NCI-H446 treated with DMSO at 0.1 percent for 48 hours (cell line): ENCODE data around the gene ARHGEF28.

Experiments used
- DNase-seq: peaks from one replicate; lab custom pipeline; 2025; lab: John Stamatoyannopoulos, UW

ARHGEF28 gene

DNA sequence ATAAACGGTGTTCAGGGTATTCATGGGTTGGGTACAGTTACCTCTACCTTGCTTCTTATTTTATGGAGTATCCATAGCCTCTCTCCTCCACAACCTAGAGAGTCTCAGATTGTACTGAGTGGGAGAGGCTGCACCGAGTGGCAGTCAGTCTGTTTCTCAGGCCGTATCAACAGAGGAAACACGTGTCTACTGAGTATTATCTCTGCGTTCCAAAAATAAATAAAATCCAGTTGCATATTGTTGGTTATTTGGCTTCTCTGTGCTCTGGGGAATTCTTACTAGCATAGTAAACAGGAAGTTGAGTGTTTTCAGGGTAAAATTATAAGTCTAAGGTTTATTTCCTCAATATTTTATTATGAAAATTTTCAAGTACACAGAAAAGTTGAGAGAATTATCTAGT is 231.0 kb downstream of the ARHGEF28 start:
- no peak for DNase-seq

DNA sequence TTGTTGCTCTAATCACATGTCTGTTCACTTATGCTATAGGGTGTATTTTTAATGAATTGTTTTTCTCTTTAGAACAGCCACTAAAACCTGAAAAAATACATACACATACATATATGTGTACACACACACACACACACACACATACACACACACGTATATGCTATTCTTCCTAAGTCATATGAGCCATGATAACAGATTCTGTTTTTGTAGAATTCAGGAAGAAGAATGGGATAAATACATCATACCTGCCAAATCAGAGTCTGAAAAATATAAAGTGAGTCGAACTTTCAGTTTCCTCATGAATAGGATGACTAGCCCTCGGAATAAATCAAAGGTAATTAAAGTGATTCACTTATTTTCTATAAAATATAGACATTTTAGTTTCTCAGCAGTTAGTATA is 231.4 kb downstream of the ARHGEF28 start:
- no peak for DNase-seq

DNA sequence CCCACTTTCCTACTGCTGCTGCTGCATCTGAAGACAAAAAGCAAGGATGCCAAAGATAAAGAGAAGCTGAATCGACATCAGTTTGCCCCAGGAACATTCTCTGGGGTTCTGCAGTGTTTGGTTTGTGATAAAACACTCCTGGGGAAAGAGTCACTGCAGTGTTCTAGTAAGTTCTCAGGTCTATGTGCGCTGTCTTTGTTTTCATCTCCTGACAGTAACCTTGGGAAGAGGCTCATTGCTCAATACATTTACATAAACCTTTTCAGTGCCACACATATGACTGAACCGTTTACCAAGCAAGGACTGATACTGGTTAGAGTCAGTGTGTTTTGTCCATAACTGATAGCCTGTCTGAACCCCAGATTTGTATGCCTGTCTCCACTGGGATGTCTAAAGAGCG is 232.1 kb downstream of the ARHGEF28 start:
- DNase-seq = no peak

- DNase-seq = no peak
Measured at GRCh38 chr5:73858776-73859175, 232.8 kb downstream of the ARHGEF28 start.

DNA sequence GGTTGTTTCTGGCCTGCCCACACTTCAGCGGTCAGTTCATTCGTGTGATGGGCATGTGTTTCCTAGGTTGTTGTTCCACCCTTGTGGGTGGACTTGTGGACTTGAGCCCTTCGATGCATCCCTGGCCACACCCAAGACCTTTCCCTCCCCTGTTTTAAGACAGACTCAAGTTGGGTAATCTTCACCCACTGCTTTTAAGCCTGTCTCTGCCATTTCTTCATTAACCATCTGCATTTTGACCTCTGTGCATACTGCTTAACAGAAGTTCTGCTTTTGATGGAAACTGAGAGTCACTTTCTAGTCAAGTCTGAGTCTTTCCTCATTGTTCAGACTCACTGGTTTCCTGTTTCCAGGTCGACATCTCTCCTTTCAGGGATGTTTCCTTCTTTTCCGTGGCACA is 233.7 kb downstream of the ARHGEF28 start:
- no peak for DNase-seq

DNA sequence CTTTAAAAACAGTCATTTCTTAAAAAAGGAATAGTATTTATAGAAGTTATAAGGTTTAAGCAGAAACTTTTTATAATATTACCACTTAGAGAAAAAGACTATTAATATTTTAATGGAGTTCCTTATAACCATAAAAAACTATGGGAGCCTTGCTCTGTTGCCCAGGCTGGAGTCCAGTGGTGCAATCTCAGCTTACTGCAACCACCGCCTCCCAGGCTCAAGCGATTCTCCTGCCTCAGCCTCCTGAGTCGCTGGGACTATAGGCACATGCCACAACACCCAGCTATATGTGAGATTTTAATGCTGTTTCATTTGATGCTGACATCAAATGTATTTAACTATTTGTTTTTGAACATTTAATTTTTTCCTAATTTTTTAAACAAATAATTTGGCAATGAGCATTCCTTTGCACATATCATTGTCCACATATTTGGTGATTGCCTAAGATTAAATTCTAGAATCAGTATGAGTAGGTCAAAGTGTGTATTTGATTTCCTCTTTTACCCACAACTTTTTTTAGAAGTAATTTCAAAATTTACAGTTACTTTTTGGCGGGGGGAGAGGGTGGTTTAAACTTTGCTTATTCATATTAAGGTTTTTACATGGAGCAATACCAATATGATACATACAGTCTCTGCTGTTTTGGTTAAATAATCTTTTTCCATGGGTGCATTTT is 235.5 kb downstream of the ARHGEF28 start:
- DNase-seq = no peak

DNA sequence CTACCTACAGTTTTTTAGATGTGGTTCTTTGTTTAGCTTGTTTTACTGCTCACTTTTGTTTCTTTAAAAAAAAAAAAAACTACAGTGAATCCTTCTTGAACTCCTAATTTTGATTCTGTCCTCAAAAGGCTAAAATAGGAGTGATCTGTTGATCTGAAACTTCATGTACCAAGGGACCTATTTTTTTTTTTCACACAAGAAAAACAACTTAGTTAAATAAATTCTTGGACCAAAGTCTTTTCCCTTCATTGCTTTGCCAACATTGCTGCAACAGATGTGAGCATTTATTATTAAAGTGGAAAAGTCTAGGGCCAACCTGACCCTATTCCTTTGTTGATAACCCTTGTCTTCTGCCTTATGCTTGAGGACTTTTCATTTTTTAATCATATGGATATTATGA is 236.8 kb downstream of the ARHGEF28 start:
- no peak for DNase-seq

DNA sequence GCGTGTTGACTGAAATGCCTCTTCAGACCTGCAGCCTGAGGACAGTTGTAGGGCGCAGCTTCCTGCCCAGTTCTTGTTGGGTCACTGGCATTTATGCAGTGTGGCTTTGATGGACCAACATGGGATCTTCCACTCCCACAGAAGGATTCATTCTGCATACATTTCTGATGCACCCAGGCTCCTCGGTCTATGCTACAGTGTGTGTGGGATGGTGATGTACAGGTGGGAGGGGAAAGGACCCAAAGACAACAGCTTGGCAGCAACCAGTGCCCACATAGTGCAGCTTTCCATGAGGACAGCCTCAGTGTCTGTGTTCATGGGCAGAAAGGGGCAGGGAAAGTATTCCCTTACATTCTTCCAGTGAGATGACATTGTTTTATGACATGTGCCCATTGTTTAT is 237.9 kb downstream of the ARHGEF28 start:
- no peak for DNase-seq

DNA sequence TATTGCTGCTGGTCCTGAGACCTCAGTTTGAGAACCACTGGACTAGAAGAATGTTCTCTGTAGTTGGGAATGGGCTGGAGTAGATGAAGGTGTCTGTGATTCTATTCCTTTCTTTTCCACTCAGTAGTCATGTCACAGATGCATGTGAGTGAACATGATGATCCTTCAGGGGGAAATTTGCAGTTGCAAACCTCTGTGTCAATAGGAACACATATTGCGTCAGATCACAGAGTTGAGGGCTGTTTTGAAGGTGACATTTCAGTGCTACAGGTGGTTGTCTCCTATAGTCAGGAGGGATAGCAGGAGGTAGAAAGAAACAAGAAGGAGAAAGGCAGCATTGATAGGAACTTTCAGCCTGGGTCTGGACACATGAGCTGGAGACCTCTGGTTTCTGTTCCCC is 239.3 kb downstream of the ARHGEF28 start:
- no peak for DNase-seq

- no peak for DNase-seq
Measured at GRCh38 chr5:73867345-73868335, 241.6 kb downstream of the ARHGEF28 start.

DNA sequence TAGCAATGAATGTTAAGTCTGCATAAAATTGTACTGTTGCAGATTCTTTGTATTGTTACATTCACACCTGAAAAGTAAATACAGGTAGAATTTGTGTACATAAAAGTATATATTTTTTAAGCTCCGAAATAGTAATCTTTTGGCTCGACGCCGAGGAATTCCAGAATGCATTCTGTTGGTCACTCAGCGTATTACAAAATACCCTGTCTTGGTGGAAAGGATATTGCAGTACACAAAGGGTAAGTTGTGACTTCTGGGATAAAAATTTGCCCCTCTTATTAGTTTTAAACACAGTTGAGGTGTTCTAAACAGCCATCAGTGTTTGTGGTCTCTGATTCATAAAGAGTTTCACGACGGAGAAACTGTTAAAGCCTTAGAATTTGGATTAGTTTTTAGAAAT is 257.6 kb downstream of the ARHGEF28 start:
- no peak for DNase-seq

GRCh38 chr5:73887688-73888087 is 261.7 kb downstream of the ARHGEF28 start:
- no peak for DNase-seq

- no peak for DNase-seq
Measured at GRCh38 chr5:73890569-73890968, 264.6 kb downstream of the ARHGEF28 start.

GRCh38 chr5:73892218-73892617 is 266.2 kb downstream of the ARHGEF28 start:
- no peak for DNase-seq

GRCh38 chr5:73892806-73893205 is 266.8 kb downstream of the ARHGEF28 start:
- DNase-seq = no peak

DNA sequence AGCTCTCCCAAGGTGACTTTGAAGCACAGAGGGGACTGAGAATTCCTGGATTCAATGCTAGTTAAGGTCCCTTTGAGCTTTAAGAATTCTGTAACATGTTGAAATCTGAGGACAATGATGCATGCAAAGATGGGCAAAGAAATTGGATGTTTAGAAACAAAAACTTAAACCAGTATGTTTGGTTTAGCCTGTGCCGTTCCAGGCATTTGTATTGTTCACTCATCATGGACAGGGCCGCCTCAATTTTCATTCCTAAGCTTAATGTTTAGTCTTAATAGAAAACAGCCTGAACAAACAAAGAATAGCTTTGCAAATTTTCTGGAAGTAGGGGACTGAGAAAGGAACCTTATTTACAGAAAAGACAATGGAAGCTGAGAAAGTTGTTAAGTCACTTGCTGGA is 267.8 kb downstream of the ARHGEF28 start:
- DNase-seq = no peak

DNA sequence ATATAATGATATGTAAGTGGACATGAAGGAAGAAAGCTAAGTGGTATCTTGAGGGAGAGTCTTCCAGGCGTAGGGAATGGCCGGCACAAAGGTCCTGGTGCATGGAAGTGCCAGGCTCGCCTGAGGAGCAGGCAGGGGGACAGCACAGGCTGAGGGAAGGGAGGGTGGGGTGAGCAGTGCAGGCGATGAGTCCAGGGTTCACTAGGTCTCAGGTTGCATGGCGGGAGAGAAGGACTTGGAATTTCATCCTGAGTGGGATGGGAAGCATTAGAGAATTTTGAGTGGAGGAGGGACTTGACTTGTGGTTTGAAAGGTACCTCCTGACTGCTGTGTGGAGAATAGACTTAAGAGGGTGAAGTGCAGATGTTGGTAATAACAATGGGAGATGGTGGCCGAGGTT is 268.9 kb downstream of the ARHGEF28 start:
- no peak for DNase-seq

GRCh38 chr5:73895471-73895870 is 269.5 kb downstream of the ARHGEF28 start:
- DNase-seq = no peak

- DNase-seq = no peak
Measured at GRCh38 chr5:73896097-73896496, 270.1 kb downstream of the ARHGEF28 start.

DNA sequence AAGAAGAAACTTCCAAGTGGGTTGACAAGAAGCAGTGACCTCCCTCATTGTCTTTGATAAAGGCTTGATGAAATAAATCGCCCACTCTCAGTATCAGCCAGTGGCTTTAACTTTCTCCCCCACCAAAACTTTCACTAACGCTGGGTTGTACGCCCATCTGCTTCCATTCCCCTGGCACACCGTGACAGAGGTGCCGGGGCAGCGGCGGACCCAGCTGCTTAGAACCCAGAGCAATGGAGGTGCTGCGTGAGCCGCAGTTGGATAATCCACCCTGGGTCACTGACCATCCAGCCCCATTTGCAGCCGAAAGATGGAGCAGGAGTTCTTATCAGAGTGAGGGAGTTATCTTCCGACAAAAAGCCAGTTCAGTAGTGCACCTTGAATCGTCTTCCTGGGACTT is 270.7 kb downstream of the ARHGEF28 start:
- no peak for DNase-seq

- DNase-seq = peak; percentile 73
Measured at GRCh38 chr5:73897893-73898292, 271.9 kb downstream of the ARHGEF28 start.

GRCh38 chr5:73899055-73899454 is 273.1 kb downstream of the ARHGEF28 start:
- no peak for DNase-seq

DNA sequence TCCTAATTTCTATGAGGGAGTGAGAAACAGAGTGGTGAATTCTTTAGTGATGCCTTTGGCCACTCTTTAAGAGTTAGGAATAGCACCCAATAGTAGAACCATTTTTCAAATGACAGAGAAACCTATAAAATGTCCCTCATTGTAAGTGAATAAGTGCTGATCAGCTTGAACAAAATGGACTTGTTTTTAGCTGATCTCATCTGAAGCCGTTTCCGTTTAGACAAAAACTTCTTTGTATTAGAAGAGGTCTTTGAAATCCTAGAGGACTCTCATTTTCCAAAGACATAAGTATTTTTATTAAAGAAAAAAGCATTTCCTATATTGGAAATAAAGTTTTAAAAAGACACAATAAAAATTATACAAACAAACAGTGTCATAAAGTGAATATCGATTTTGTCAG is 273.9 kb downstream of the ARHGEF28 start:
- no peak for DNase-seq
